IPS DF 6.9 (cell line): ENCODE data around the gene C9orf78.
A peak's percentile ranks its signal among the peaks of the same experiment; 100 is the strongest.
"Not testable (repeated sequence)": the region's sequence is repeated elsewhere in the genome, so short reads cannot be mapped to it uniquely, and the experiment has no call there.

Experiments used
- DNase-seq: peaks from one replicate; pipeline ENCODE4 v3.0.0-alpha.2; 2013; ENCODE audit warnings: low read depth, low spot score
- H3K27ac ChIP-seq: one replicate; pipeline ENCODE4 v1.5.1; 2013; ENCODE audit warnings: low read length, control low read depth
- H3K27me3 ChIP-seq: 2 replicates; pipeline ENCODE4 v1.6.1; 2013; ENCODE audit warnings: mild to moderate bottlenecking, low read length; ENCODE audit not compliant: control insufficient read depth, insufficient read depth
- H3K36me3 ChIP-seq: 2 replicates; pipeline ENCODE4 v1.6.1; 2013; ENCODE audit warnings: low read length; ENCODE audit not compliant: control insufficient read depth, insufficient read depth
- H3K4me1 ChIP-seq: 2 replicates; pipeline ENCODE4 v1.6.1; 2013; ENCODE audit warnings: low read length; ENCODE audit not compliant: control insufficient read depth, insufficient read depth
- H3K4me3 ChIP-seq: 2 replicates; pipeline ENCODE4 v1.5.1; 2013; ENCODE audit warnings: mild to moderate bottlenecking, low read length
- H3K9me3 ChIP-seq: 2 replicates; pipeline ENCODE4 v1.6.1; 2013; ENCODE audit warnings: low read length, inconsistent platforms; ENCODE audit not compliant: control insufficient read depth, insufficient read depth
- WGBS: extraction: QIAGEN DNeasy Blood & Tissue Kit; methylation state at CpG from one replicate; pipeline ENCODE4 v1.1.7; 2013; ENCODE audit warnings: mixed read lengths, missing lambda C conversion rate; ENCODE audit not compliant: insufficient read length, insufficient coverage; 5-methylcytosine and 5-hydroxymethylcytosine counted together

Gene C9orf78

GRCh38 chr9:129810788-129811187 lies 24.3 kb downstream of the C9orf78 start:
- H3K27me3 ChIP-seq, result no peaks in the 10 kb centered on the region
- no peak for DNase-seq
- H3K4me1 ChIP-seq, result no peaks in the 10 kb centered on the region
- no peak overlapping the region for H3K4me3 ChIP-seq
- WGBS, result no CpG with 5 or more reads among the region's 6 CpGs
- H3K9me3 ChIP-seq, result no peaks in the 10 kb centered on the region
- H3K27ac ChIP-seq, result no peak overlapping the region
- peaks cover 7% of the 10 kb centered on the region; the same call in 1 of the 2 replicates for H3K36me3 ChIP-seq

- H3K27ac ChIP-seq, result no peak overlapping the region
- no peaks in the 10 kb centered on the region for H3K9me3 ChIP-seq
- DNase-seq, result no peak
- no CpG with 5 or more reads among the region's 11 CpGs for WGBS
- H3K36me3 ChIP-seq, result peaks cover 3% of the 10 kb centered on the region; the same call in 1 of the 2 replicates
- H3K4me3 ChIP-seq, result no peak overlapping the region
- no peaks in the 10 kb centered on the region; the same call in 1 of the 2 replicates for H3K4me1 ChIP-seq
- H3K27me3 ChIP-seq, result no peaks in the 10 kb centered on the region
Observed at GRCh38 chr9:129810116-129810515, 25.0 kb downstream of the C9orf78 start.

GRCh38 chr9:129809346-129809745 lies 25.7 kb downstream of the C9orf78 start:
- no peaks in the 10 kb centered on the region for H3K9me3 ChIP-seq
- peaks cover 3% of the 10 kb centered on the region; the same call in 1 of the 2 replicates for H3K36me3 ChIP-seq
- no CpG with 5 or more reads among the region's 11 CpGs for WGBS
- DNase-seq, result no peak
- no peaks in the 10 kb centered on the region; the same call in 1 of the 2 replicates for H3K4me1 ChIP-seq
- no peaks in the 10 kb centered on the region for H3K27me3 ChIP-seq
- H3K4me3 ChIP-seq, result no peak overlapping the region
- H3K27ac ChIP-seq, result no peak overlapping the region

GRCh38 chr9:129806061-129806460 lies 29.0 kb downstream of the C9orf78 start:
- no peak for DNase-seq
- no peak overlapping the region for H3K4me3 ChIP-seq
- H3K4me1 ChIP-seq, result peaks cover 3% of the 10 kb centered on the region
- no peaks in the 10 kb centered on the region for H3K36me3 ChIP-seq
- no peaks in the 10 kb centered on the region for H3K27me3 ChIP-seq
- H3K9me3 ChIP-seq, result no peaks in the 10 kb centered on the region
- WGBS, result no CpG with 5 or more reads among the region's 4 CpGs
- H3K27ac ChIP-seq, result no peak overlapping the region

- Histone ChIP-seq H3K36me3 (no peaks in the 10 kb centered on the region), H3K4me1 (peaks cover 3% of the 10 kb centered on the region), H3K9me3 (no peaks in the 10 kb centered on the region), H3K27ac (no peak overlapping the region), H3K27me3 (no peaks in the 10 kb centered on the region), H3K4me3 (peak overlapping the region; percentile 95; the same call in 1 of the 2 replicates)
- DNase-seq, result no peak
- WGBS, result no CpG with 5 or more reads among the region's 14 CpGs
Observed at GRCh38 chr9:129803676-129804060, 31.4 kb downstream of the C9orf78 start.

GRCh38 chr9:129802833-129803675 lies 32.0 kb downstream of the C9orf78 start, which contains the start of gene TOR1B:
TSS of gene TOR1B (plus strand) at chr9:129803184. CDS start at chr9:129803213, 29 bp downstream.
- Histone ChIP-seq H3K4me3 (peak within 1 kb of the TSS; percentile 95), H3K27ac (no peak within 1 kb of the TSS), H3K27me3 (no peaks in the 10 kb centered on the region), H3K36me3 (no peaks in the 10 kb centered on the region), H3K9me3 (no peaks in the 10 kb centered on the region), H3K4me1 (peaks cover 3% of the 10 kb centered on the region)
- DNase-seq, result peak; percentile 84
- no CpG with 5 or more reads among the region's 93 CpGs for WGBS

GRCh38 chr9:129801504-129801903 lies 33.6 kb downstream of the C9orf78 start:
- no peaks in the 10 kb centered on the region for H3K36me3 ChIP-seq
- no peak overlapping the region for H3K4me3 ChIP-seq
- H3K9me3 ChIP-seq, result no peaks in the 10 kb centered on the region
- peaks cover 3% of the 10 kb centered on the region for H3K4me1 ChIP-seq
- no peak for DNase-seq
- no CpG with 5 or more reads among the region's 17 CpGs for WGBS
- H3K27ac ChIP-seq, result no peak overlapping the region
- no peaks in the 10 kb centered on the region for H3K27me3 ChIP-seq

GRCh38 chr9:129798973-129799372 lies 36.1 kb downstream of the C9orf78 start:
- no CpG with 5 or more reads among the region's 6 CpGs for WGBS
- Histone ChIP-seq H3K27me3 (no peaks in the 10 kb centered on the region), H3K36me3 (no peaks in the 10 kb centered on the region), H3K9me3 (no peaks in the 10 kb centered on the region), H3K4me1 (peaks cover 3% of the 10 kb centered on the region; the same call in 1 of the 2 replicates), H3K27ac (no peak overlapping the region), H3K4me3 (no peak overlapping the region)
- no peak for DNase-seq

- H3K4me3 ChIP-seq, H3K9me3 ChIP-seq, H3K27me3 ChIP-seq, H3K4me1 ChIP-seq, H3K27ac ChIP-seq, DNase-seq, H3K36me3 ChIP-seq: not testable (repeated sequence)
- no CpG with 5 or more reads among the region's 2 CpGs for WGBS
Observed at GRCh38 chr9:129796029-129796428, 39.0 kb downstream of the C9orf78 start.

GRCh38 chr9:129794549-129794948 lies 40.5 kb downstream of the C9orf78 start:
- Histone ChIP-seq H3K4me3 (no peak overlapping the region), H3K9me3 (no peaks in the 10 kb centered on the region), H3K36me3 (no peaks in the 10 kb centered on the region), H3K27me3 (no peaks in the 10 kb centered on the region), H3K4me1 (no peaks in the 10 kb centered on the region), H3K27ac (no peak overlapping the region)
- WGBS, result no CpG with 5 or more reads among the region's 8 CpGs
- no peak for DNase-seq
